HG03439 (cell line): Measurements from ENCODE around the gene NIPAL3.

Experiments used
- ATAC-seq: cut with Tn5 transposase; IDR thresholded peaks from one replicate; pipeline ENCODE4 v1.9.1; 2021; ENCODE audit warnings: mild to moderate bottlenecking, moderate library complexity; ENCODE audit not compliant: unreplicated experiment

Gene NIPAL3

GRCh38 chr1:24415334-24415909 lies at the start of gene NIPAL3:
NIPAL3 (plus strand) TSS chr1:24415802; CDS start chr1:24419548, 3,746 bp downstream.
- peak; percentile 83 for ATAC-seq

GRCh38 chr1:24366707-24367106 lies 48.9 kb upstream of the NIPAL3 start:
- ATAC-seq = no peak

GRCh38 chr1:24369199-24369598 lies 46.4 kb upstream of the NIPAL3 start:
- ATAC-seq = no peak

- no peak for ATAC-seq
Observed at GRCh38 chr1:24369801-24370200, 45.8 kb upstream of the NIPAL3 start.

GRCh38 chr1:24373044-24373443 lies 42.6 kb upstream of the NIPAL3 start:
- ATAC-seq = no peak

- no peak for ATAC-seq
Observed at GRCh38 chr1:24373710-24374109, 41.9 kb upstream of the NIPAL3 start.

GRCh38 chr1:24374891-24375786 lies 40.5 kb upstream of the NIPAL3 start:
- no peak for ATAC-seq

- ATAC-seq = no peak
Observed at GRCh38 chr1:24379733-24380315, 35.8 kb upstream of the NIPAL3 start.

- ATAC-seq = no peak
Observed at GRCh38 chr1:24380508-24380907, 35.1 kb upstream of the NIPAL3 start.

GRCh38 chr1:24381256-24381655 lies 34.3 kb upstream of the NIPAL3 start:
- ATAC-seq = no peak

GRCh38 chr1:24382165-24382577 lies 33.4 kb upstream of the NIPAL3 start:
- ATAC-seq = no peak

GRCh38 chr1:24383381-24383940 lies 32.1 kb upstream of the NIPAL3 start:
- ATAC-seq = no peak

GRCh38 chr1:24384251-24385090 lies 31.1 kb upstream of the NIPAL3 start:
- ATAC-seq = peak; percentile 53

- ATAC-seq = no peak
Observed at GRCh38 chr1:24385160-24385940, 30.3 kb upstream of the NIPAL3 start.

GRCh38 chr1:24386241-24386640 lies 29.4 kb upstream of the NIPAL3 start:
- ATAC-seq = no peak

GRCh38 chr1:24386931-24387330 lies 28.7 kb upstream of the NIPAL3 start:
- no peak for ATAC-seq

- no peak for ATAC-seq
Observed at GRCh38 chr1:24387636-24388175, 27.9 kb upstream of the NIPAL3 start.

- ATAC-seq = no peak
Observed at GRCh38 chr1:24388331-24388885, 27.2 kb upstream of the NIPAL3 start.

GRCh38 chr1:24389231-24389678 lies 26.3 kb upstream of the NIPAL3 start:
- ATAC-seq = no peak
